Stomach (tissue), 4 donors: ENCODE results near the gene WWC2.

ENCODE experiments used
- CTCF ChIP-seq, 7 experiments: fragments of 450-650 bp in 4 of 7; fragments of 200-600 bp in 3 of 7; sonication (generic) in 3 of 7; IDR thresholded peaks; one replicate each; pipeline ENCODE4 v1.5.1; 2016 to 2019; ENCODE audit warnings: antibody characterized with exemption in 7 of 7, control low read depth in 2 of 7, mild to moderate bottlenecking in 1 of 7
- EP300 ChIP-seq: sonication (generic); formaldehyde crosslinking; IDR thresholded peaks from one replicate; pipeline ENCODE4 v1.6.1; 2017; ENCODE audit warnings: antibody characterized with exemption
- POLR2A ChIP-seq, 4 donors: fragments of 450-650 bp; IDR thresholded peaks; one replicate each; pipeline ENCODE4 v1.6.1; 2016; ENCODE audit warnings: antibody characterized with exemption in 4 of 4, control low read depth in 2 of 4, mild to moderate bottlenecking in 1 of 4, moderate library complexity in 1 of 4

DNA sequence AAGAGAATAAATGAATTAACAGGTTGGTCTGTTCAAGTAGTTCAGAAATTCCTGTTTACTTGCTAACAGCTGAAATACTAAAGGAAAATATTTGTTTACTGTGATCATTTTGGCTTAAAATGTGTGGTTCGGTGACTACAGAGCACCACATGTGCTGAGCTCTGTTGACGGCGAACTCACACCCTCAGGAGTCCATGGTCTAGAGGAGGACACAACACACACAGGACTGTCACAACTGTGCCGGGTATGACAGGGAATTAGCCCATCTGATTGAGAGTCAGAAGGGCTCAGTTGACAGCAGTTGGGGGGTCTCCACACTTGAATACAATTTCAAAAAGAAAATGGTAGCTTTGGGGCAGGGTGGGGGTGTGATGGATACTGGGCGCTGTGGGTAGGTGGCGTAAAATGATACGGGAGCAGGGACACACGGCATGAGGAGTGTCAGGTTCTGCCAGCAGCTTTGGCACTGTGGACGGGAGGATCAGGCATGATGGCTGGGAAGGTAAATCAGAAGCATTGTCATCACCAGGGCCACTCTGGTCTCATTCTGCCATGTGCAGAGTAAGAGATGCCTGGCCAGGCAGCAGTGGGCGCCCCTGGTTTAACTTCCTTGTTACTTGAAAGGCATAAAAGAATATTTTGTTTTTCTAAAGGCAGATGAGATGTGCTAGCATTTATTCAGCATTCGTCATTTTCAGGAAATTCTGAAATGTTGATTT is 187.7 kb downstream of the WWC2 start:
- TF ChIP-seq CTCF (IDR thresholded peaks at IDR 0.05) = no peak
- no peak for TF ChIP-seq POLR2A (IDR thresholded peaks at IDR 0.05)
- TF ChIP-seq EP300 = no peak
